HCT116 (cell line): ENCODE results near the gene LEPR.

Experiments used
- CTCF ChIP-seq, 3 experiments: fragments of 200-600 bp in 1 of 3; sonication (generic) in 1 of 3; IDR thresholded peaks in 2 of 3; conservative IDR thresholded peaks in 1 of 3; 2 replicates each; pipeline ENCODE4 v1.5.1; 2012 to 2017; ENCODE audit warnings: low read depth in 2 of 3, low read length in 2 of 3, antibody characterized with exemption in 1 of 3, borderline replicate concordance in 1 of 3, control low read depth in 1 of 3, mild to moderate bottlenecking in 1 of 3, mixed read lengths in 1 of 3, mixed run types in 1 of 3, moderate library complexity in 1 of 3; ENCODE audit not compliant: insufficient read depth in 1 of 3
- EZH2phosphoT487 ChIP-seq: fragments of 200-600 bp; IDR thresholded peaks from 2 replicates; pipeline ENCODE4 v1.6.1; 2018; ENCODE audit warnings: antibody characterized with exemption, borderline replicate concordance
- FOSL1 ChIP-seq: IDR thresholded peaks from 2 replicates; pipeline ENCODE4 v1.6.1; 2012; ENCODE audit warnings: low read depth
- REST ChIP-seq: IDR thresholded peaks from 2 replicates; pipeline ENCODE4 v1.6.1; 2012; ENCODE audit warnings: low read depth

- TF ChIP-seq EZH2phosphoT487 (no peak), FOSL1 (no peak), CTCF (IDR thresholded peaks at IDR 0.05 in 2 of 3, conservative IDR thresholded peaks at IDR 0.05 in 1 of 3; ENCODE audit: borderline replicate concordance in 1 of 3, insufficient read depth in 1 of 3, low read depth in 2 of 3, low read length in 2 of 3) (no peak), REST (no peak)
These were observed 4.5 kb downstream of the LEPR start for GRCh38 chr1:65425006-65425405.
